ENCODE data around the gene GRK5. TPM values are rescaled to one million over a fixed set of nuclear protein-coding genes. Genes with fewer than 3 reads are reported as not detected.

GRK5 gene
- total RNA-seq (2022; extraction: Qiagen RNA extraction): 10.9 to 12.7 TPM (median 12.1 TPM) in 5 replicates

GRCh38 chr10:119207366-119207666 lies at the start of gene GRK5:
GRK5 (plus strand) TSS chr10:119207571; CDS start chr10:119207918, 347 bp downstream.

GRCh38 chr10:119165171-119166117 lies 41.9 kb upstream of the GRK5 start, which contains the start of gene SFXN4:
SFXN4 (minus strand) TSS chr10:119165714; CDS start chr10:119165647, 67 bp downstream.

GRCh38 chr10:119178372-119179119 lies 28.8 kb upstream of the GRK5 start, which contains the start of gene PRDX3:
PRDX3 (minus strand) TSS chr10:119178812; CDS start chr10:119178790, 22 bp downstream.

Other genes starting within 250 kb of the GRK5 start
- gene NANOS1, start 177.9 kb upstream of the GRK5 start, total RNA-seq (2022; extraction: Qiagen RNA extraction): 1.6 to 3.2 TPM (median 2.9 TPM) in 5 replicates
- gene EIF3A, start 126.8 kb upstream of the GRK5 start, total RNA-seq (2022; extraction: Qiagen RNA extraction): 111 to 155 TPM (median 134 TPM) in 5 replicates
- gene DENND10, start 103.5 kb upstream of the GRK5 start, total RNA-seq (2022; extraction: Qiagen RNA extraction): 46.8 to 63.6 TPM (median 58.5 TPM) in 5 replicates
- 43.3 to 53.1 TPM (median 48.2 TPM) in 5 replicates for gene SFXN4, start 41.9 kb upstream of the GRK5 start, total RNA-seq (2022; extraction: Qiagen RNA extraction)
- 299 to 330 TPM (median 326 TPM) in 5 replicates for gene PRDX3, start 28.8 kb upstream of the GRK5 start, total RNA-seq (2022; extraction: Qiagen RNA extraction)